SJSA1 (cell line): Measurements from ENCODE around the gene TADA2B. TPM values are rescaled to one million over a fixed set of nuclear protein-coding genes. Genes with fewer than 3 reads are reported as not detected.
A peak's percentile ranks its signal among the peaks of the same experiment; 100 is the strongest.

ENCODE experiments used
- DNase-seq, 2 experiments: peaks; one replicate each; pipeline ENCODE4 v3.0.0-alpha.2; 2015 to 2020; ENCODE audit warnings: low spot score in 2 of 2, low read depth in 1 of 2
- H3K27ac ChIP-seq: fragments of 250-450 bp; sonication (Bioruptor Pico); 2 replicates; pipeline ENCODE4 v1.5.1; 2020; ENCODE audit warnings: mild to moderate bottlenecking, moderate library complexity
- H3K27me3 ChIP-seq: fragments of 250-450 bp; sonication (Bioruptor Pico); replicated peaks from 2 replicates; pipeline ENCODE4 v1.5.1; 2020; ENCODE audit warnings: mild to moderate bottlenecking, moderate library complexity
- H3K36me3 ChIP-seq: fragments of 250-450 bp; sonication (Bioruptor Pico); 2 replicates; pipeline ENCODE4 v1.5.1; 2020; ENCODE audit warnings: mild to moderate bottlenecking
- H3K4me1 ChIP-seq: fragments of 250-450 bp; sonication (Bioruptor Pico); replicated peaks from 2 replicates; pipeline ENCODE4 v1.6.1; 2021; ENCODE audit warnings: mild to moderate bottlenecking
- H3K4me3 ChIP-seq: fragments of 250-450 bp; sonication (Bioruptor Pico); 2 replicates; pipeline ENCODE4 v1.5.1; 2020; ENCODE audit warnings: mild to moderate bottlenecking
- H3K9me3 ChIP-seq: fragments of 250-450 bp; sonication (Bioruptor Pico); replicated peaks from 2 replicates; pipeline ENCODE4 v1.5.1; 2020; ENCODE audit warnings: mild to moderate bottlenecking
- total RNA-seq: library from RNA; depleted of rRNA; stranded (reverse); fragments of >200 nt; shearing (Covaris generic); gene quantifications from 2 replicates; pipeline ENCODE4 v1.2.3, GENCODE V29; 2014; rRNA removed

The TADA2B gene
- 2.8 and 7.7 TPM in 2 replicates for total RNA-seq

DNA sequence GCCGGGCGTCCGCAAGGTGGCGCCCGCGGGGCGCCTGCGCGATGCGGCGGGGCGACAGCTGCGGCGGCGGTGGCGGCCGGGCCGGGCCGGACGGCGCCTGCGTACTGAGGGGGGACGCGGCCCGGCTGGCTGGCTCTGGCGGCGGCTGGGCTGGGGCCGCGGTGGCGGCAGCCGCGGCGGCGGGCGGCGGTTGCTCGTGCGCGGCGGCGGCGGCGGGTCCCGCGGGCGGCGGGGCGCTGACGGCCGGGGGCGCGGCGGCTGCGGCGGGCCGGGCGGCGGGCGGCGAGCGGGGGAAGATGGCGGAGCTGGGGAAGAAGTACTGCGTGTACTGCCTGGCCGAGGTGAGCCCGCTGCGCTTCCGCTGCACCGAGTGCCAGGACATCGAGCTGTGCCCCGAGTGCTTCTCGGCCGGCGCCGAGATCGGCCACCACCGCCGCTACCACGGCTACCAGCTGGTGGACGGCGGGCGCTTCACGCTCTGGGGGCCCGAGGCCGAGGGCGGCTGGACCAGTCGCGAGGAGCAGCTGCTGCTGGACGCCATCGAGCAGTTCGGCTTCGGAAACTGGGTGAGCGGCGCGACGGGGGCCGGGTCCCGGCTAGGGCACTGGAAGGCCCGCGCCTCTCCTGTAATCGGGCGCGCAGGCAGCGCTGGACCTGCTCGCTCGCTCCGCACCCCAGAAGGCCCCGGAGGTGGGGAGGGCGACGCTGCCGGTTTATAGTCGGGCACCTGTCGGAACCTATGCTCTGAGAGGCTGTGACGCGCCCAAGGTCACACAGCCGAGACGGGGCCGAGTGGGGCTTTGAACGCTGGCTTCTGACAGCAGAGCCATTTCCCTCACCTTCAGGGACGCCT lies at the start of gene TADA2B:
TSS of gene TADA2B (plus strand) at position 89 of the 853 bp plus-strand sequence. CDS start at position 297, 208 bp downstream.
- peaks cover 12% of the 10 kb centered on the region for H3K4me1 ChIP-seq
- H3K27ac ChIP-seq: peak within 1 kb of the TSS; percentile 41
- H3K27me3 ChIP-seq: no peaks in the 10 kb centered on the region
- DNase-seq: peak in 1 of 2 experiments; percentile 41
- peak within 1 kb of the TSS; percentile 66 for H3K4me3 ChIP-seq
- H3K36me3 ChIP-seq: no peaks in the 10 kb centered on the region
- no peaks in the 10 kb centered on the region for H3K9me3 ChIP-seq

DNA sequence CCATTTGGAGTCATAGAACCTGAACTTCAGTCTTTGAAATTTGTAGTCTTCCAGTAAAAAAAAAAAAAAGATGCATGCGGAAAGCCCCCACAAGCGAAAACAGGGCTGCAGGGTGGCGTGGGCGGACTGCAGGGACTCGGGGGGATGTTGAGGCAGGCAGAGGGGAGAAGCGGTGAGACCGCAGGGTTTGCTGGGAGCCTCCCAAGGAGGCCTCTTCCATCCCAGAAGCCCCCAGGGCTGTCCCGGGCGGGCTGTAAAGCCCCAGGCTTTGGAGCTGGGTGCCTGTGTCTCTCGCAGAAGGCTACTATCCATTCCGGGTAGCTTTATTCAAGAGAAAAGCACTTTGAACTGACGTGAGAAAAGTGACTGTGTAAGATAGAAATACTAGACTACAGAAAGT lies 46.7 kb upstream of the TADA2B start:
- H3K4me1 ChIP-seq: peaks cover 5% of the 10 kb centered on the region; the same call in 1 of the 2 replicates
- no peaks in the 10 kb centered on the region for H3K36me3 ChIP-seq
- no peaks in the 10 kb centered on the region for H3K9me3 ChIP-seq
- DNase-seq: no peak
- H3K27ac ChIP-seq: no peak overlapping the region
- H3K27me3 ChIP-seq: no peaks in the 10 kb centered on the region
- no peak overlapping the region for H3K4me3 ChIP-seq

GRCh38 chr4:6999172-7000086 lies 43.7 kb upstream of the TADA2B start:
- no peak for DNase-seq
- Histone ChIP-seq H3K9me3 (no peaks in the 10 kb centered on the region), H3K36me3 (no peaks in the 10 kb centered on the region), H3K27ac (no peak overlapping the region), H3K4me1 (no peaks in the 10 kb centered on the region), H3K27me3 (no peaks in the 10 kb centered on the region), H3K4me3 (no peak overlapping the region)

- Histone ChIP-seq H3K27me3 (no peaks in the 10 kb centered on the region), H3K36me3 (no peaks in the 10 kb centered on the region), H3K4me1 (no peaks in the 10 kb centered on the region), H3K27ac (no peak overlapping the region), H3K4me3 (no peak overlapping the region), H3K9me3 (no peaks in the 10 kb centered on the region)
- no peak for DNase-seq
Observed at GRCh38 chr4:7000421-7001176, 42.6 kb upstream of the TADA2B start.

GRCh38 chr4:7001271-7001670 lies 41.9 kb upstream of the TADA2B start:
- Histone ChIP-seq H3K36me3 (no peaks in the 10 kb centered on the region), H3K4me3 (no peak overlapping the region), H3K27ac (no peak overlapping the region)

DNA sequence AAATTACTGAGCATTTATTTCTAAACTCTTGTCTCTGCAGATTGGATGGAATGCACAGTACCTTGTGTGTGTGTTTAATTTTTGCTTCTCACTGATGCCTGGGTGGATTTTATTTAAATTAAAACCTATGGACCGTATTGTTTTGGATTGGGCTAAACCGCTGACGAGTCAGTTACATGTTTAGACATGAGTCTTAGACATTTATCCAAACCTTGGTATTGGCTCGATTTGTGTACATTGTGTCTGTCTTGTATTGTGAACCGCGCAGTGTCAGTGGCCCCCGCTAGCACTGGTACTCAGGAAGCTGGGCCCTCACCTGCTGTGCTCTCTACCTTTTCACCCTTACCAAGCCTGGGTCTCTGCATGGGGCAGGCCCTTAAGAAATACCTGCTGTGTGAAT lies 40.8 kb upstream of the TADA2B start:
- Histone ChIP-seq H3K4me1 (no peaks in the 10 kb centered on the region), H3K9me3 (no peaks in the 10 kb centered on the region), H3K4me3 (no peak overlapping the region), H3K27me3 (no peaks in the 10 kb centered on the region), H3K27ac (no peak overlapping the region), H3K36me3 (no peaks in the 10 kb centered on the region)
- DNase-seq: no peak

More at GRCh38 chr4:7001271-7001670, 41.9 kb upstream of the TADA2B start:
- no peaks in the 10 kb centered on the region for H3K9me3 ChIP-seq
- no peak for DNase-seq
- H3K4me1 ChIP-seq: no peaks in the 10 kb centered on the region
- H3K27me3 ChIP-seq: no peaks in the 10 kb centered on the region

DNA sequence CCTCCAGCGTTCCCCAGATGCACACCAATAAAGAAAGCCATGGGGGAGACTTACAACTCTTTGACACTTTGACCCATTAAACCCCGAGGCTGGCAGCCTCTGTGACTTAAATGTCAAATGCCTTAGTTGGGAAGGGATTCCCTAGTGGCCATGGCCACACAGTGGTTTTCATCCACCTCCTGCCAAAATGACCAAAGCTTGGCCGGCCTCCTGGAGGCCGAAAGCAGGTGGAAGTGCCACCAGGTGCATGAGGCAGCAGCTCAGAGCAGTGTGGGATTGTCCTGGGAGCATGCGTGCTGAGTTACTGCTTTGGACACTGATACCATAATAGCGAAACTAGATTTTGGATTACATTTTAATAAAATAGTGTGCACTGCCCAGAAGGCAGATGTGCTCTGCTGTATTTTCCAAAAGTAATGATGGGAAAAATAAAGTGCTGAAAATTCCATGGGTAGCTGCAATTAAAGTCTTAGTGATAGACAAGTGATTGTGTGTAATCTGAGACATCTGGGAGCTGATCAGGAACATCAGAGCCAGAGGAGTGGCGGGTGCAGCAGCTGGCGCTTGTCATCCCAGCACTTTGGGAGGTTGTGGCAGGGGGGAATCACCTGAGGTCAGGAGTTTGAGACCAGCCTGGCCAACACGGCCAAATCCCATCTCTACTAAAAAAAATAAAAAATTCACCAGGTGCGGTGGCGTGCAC lies 39.8 kb upstream of the TADA2B start:
- no peaks in the 10 kb centered on the region for H3K36me3 ChIP-seq

DNA sequence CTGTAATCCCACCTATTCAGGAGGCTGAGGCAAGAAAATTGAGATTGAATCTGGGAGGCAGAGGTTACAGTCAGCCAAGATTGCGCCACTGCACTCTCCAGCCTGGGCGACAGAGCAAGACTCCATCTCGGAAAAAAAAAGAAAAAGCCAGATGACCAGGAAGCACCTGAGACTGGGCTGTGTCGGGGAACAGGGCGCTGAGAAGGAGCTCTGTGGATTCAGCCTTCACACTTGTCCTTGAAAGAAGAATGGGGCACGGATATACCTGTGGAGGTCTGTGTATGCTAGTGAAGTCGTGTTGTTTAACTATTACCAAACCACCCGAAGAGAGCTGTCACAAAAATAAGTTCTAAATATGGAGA lies 39.3 kb upstream of the TADA2B start:
- H3K4me3 ChIP-seq: no peak overlapping the region
- no peak for DNase-seq
- H3K27ac ChIP-seq: no peak overlapping the region
- no peaks in the 10 kb centered on the region for H3K9me3 ChIP-seq
- H3K4me1 ChIP-seq: no peaks in the 10 kb centered on the region
- no peaks in the 10 kb centered on the region for H3K27me3 ChIP-seq
- H3K36me3 ChIP-seq: no peaks in the 10 kb centered on the region

More for the DNA sequence above, 39.8 kb upstream of the TADA2B start:
- no peaks in the 10 kb centered on the region for H3K9me3 ChIP-seq
- H3K4me3 ChIP-seq: no peak overlapping the region
- DNase-seq: no peak
- H3K4me1 ChIP-seq: no peaks in the 10 kb centered on the region
- H3K27ac ChIP-seq: no peak overlapping the region
- no peaks in the 10 kb centered on the region for H3K27me3 ChIP-seq

DNA sequence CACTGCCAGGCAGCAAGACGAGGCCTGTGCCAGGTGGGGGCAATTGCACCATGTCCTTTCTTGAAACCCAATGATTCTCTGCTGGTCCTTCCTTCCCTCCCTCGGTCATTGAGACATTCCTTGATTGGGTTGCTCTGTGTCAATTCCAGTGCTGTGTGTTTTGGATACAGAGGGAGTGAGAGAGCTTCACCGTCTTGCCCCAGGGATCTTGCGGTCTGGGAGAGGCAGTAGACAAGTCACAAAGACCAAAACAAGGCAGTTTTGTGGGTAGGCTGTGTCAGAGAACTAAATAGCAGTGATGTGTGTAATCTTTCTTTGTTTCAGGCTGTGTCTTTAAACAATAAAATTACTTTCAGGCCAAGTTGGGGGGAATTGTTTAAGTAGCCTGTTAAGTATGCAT lies 38.8 kb upstream of the TADA2B start:
- peak; percentile 29 to 53 for DNase-seq
- H3K4me3 ChIP-seq: no peak overlapping the region
- H3K4me1 ChIP-seq: no peaks in the 10 kb centered on the region
- no peaks in the 10 kb centered on the region for H3K9me3 ChIP-seq
- H3K27ac ChIP-seq: no peak overlapping the region
- no peaks in the 10 kb centered on the region for H3K27me3 ChIP-seq
- H3K36me3 ChIP-seq: no peaks in the 10 kb centered on the region

DNA sequence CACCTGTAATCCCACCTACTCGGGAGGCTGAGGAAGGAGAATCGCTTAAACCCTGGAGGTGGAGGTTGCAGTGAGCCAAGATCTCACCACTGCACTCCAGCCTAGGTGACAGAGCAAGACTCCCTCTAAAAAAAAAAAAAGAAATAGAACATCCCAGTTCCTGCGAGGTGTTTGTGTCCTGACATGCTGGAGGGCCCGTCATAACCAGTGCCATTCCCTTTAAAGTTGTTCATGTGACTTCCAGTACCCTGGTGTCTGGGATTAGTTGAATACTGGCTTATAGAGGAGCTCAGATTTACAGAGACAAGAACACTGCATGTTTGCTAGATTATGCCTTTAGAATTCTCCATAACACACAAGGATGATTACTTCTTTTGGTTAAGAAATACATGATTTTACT lies 37.6 kb upstream of the TADA2B start:
- DNase-seq: no peak
- Histone ChIP-seq H3K4me3 (no peak overlapping the region), H3K9me3 (no peaks in the 10 kb centered on the region), H3K27ac (no peak overlapping the region), H3K36me3 (no peaks in the 10 kb centered on the region), H3K4me1 (no peaks in the 10 kb centered on the region), H3K27me3 (no peaks in the 10 kb centered on the region)

DNA sequence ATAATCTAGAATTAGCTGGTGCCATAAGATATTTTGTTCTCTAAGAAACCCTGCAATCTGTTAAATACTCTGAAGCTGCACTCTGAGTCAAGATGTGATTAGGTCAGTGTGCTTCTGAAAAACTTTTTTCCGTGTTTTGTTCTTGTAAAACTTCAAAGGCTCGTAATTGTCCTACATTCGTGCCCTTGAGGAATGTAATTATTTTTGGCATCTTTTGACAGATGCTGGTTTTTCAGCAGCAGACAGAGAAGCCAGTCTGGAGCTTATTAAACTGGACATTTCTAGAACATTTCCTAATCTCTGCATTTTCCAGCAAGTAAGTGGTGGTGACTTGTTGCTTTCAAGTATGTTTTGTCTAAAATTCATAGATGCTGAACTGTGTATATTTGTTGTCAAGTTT lies 36.8 kb upstream of the TADA2B start:
- H3K27ac ChIP-seq: no peak overlapping the region
- H3K27me3 ChIP-seq: no peaks in the 10 kb centered on the region
- H3K9me3 ChIP-seq: no peaks in the 10 kb centered on the region
- DNase-seq: no peak
- H3K36me3 ChIP-seq: no peaks in the 10 kb centered on the region
- no peak overlapping the region for H3K4me3 ChIP-seq
- no peaks in the 10 kb centered on the region for H3K4me1 ChIP-seq

DNA sequence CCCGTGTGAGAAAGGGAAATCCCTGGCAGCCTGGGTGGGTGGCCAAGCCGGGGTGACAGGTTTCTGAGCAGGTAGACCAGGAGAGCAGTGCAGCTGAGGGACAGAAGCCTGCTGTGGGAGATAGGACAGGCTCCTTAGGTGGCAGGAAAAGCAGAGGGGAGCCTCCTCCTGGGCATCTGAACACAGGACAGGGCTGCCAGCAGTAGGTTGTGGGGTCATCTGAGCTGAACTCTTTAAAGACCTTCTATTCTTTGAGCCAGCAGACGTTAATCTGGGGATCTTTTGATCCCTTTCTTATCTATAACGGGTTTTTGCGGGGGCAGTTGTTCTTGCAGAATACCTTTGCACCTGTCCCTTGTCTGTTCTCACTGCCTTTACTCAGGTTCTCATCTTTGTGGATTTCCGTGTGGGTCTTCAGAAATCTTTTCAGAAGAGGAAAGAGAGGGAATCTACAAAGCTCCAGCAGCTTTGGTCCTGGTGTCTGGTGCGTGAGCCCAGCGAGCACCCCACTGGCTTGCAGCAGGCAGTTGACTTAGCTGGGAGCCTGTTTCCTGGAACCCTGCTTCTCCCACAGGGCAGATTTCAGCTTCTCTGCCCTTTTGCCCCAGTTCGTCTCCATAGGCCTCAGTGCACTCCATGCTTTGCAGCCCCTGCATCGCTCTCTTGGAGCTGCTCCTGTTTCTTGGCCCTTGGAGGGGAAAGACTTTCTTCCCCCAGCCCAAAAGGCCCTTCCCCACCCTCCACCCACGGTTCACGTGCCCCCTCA lies 35.8 kb upstream of the TADA2B start:
- Histone ChIP-seq H3K4me3 (no peak overlapping the region), H3K4me1 (no peaks in the 10 kb centered on the region), H3K27me3 (no peaks in the 10 kb centered on the region), H3K27ac (no peak overlapping the region), H3K36me3 (no peaks in the 10 kb centered on the region), H3K9me3 (no peaks in the 10 kb centered on the region)
- no peak for DNase-seq
